UCSD-AML1 (cell line): Measurements from ENCODE around the gene TMEM258.
A peak's percentile ranks its signal among the peaks of the same experiment; 100 is the strongest.

Experiments used
- DNase-seq: peaks from one replicate; lab custom pipeline; 2025; ENCODE audit not compliant: unreplicated experiment; lab: John Stamatoyannopoulos, UW

The TMEM258 gene

DNA sequence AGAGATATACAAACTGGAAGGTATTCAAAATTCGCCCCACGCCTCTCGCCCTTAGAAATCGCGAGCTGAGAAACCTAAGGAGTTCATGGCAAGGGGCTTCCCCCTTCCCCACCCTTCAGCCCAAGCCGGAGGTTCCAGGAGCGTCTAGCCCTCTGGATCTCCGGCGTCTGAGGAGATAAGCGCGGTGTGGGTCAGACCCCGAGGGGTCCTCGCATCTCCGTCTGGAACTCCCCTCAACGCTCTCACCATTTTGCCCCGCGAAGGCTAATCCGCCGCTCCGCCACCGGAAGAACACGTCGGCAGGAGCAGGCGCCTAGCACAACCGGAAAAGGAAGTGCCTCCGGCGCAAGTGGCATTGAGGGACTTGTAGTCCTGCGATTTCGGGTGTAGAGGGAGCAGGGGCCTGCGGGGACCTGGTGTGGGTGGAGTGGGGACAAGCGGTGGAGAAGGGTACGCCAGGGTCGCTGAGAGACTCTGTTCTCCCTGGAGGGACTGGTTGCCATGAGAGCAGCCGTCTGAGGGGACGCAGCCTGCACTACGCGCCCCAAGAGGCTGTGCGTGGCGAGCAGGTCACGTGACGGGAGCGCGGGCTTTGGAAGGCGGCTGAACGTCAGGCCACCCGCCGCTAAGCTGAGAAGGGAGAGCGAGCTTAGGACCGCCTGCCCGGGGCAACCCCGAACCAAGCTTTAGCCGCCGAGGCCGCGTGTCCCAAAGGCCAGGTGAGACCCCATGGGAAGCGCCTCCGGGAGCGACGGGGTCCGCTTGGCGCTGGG lies at the start of gene TMEM258, which contains the start of gene FEN1:
Gene TMEM258 (minus strand): TSS at position 290 of the 773 bp plus-strand sequence. CDS start 41 bp downstream, at position 249.
Gene FEN1 (plus strand): TSS at position 602 of the 773 bp plus-strand sequence. CDS start 2,451 bp downstream, outside the sequence.
- DNase-seq = peak; percentile 94

DNA sequence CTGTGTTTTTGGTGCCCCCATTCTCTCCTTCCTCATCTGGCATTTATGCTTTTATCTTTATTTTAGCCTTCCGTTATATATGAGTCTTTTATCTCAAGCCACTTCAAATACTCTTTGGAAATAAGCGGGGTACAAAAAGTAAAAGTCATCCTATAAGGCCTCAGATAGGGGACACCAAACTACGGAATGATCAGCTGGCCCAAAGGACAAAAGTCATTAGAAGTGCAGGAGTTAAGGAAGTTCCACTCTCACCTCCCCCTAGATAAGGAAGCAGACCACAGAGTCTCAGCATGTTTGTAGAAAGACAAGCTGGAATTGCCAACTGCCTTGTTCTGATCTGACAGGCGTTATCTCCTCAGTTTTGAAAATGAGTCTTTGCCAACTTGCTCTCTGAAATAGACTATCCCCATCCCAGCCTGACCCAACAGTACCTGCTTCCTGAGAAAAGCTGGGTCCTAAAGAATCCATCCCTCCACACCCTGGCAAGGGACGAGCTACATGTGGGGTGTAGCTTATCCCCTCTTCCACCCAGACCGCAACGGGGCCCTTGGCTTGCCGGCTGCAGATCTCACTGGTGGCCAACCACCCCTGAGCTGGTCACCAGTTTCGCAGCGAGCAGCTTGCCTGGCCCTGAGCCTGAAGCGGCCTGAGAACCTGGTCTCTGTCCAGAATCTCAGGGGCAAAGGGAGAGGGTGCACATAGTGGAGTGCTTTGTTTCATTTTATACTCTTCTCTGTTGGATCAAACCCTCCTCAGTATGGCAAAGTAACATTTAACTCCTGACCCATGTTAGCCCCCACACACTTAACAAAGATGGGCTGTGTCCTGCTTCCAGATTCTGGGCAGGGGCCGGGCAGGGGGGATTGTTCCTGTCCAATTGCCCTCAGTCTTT lies 49.5 kb upstream of the TMEM258 start:
- no peak for DNase-seq

DNA sequence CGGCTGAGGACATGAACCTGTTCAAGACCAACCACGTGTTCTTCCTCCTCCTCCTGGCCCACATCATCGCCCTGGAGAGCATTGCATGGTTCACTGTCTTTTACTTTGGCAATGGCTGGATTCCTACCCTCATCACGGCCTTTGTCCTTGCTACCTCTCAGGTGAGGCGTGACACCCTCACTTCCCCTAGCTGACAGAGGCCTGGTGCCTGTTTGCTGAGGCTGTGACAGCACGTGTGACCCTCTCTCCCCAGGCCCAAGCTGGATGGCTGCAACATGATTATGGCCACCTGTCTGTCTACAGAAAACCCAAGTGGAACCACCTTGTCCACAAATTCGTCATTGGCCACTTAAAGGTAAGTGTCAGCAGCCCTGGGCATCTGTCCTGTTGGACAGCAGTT lies 48.0 kb upstream of the TMEM258 start:
- DNase-seq = no peak

DNA sequence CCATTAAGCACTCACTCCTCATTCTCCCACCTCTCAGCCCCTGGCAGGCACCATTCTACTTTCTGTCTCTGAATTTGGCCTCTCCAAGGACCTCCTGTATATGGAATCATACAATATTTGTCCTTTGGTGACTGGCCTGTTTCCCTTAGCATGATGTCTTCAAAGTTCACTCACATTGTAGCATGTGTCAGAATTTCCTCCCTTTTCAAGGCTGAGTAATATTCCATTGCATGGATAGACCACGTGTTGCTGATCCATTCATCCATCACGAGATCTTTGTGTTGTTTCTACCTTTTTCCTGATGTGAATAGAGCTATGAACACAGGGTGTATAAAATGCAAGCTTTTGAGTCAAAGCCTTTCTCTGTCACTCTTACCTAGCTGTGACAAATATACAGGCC lies 47.3 kb upstream of the TMEM258 start:
- DNase-seq = no peak

DNA sequence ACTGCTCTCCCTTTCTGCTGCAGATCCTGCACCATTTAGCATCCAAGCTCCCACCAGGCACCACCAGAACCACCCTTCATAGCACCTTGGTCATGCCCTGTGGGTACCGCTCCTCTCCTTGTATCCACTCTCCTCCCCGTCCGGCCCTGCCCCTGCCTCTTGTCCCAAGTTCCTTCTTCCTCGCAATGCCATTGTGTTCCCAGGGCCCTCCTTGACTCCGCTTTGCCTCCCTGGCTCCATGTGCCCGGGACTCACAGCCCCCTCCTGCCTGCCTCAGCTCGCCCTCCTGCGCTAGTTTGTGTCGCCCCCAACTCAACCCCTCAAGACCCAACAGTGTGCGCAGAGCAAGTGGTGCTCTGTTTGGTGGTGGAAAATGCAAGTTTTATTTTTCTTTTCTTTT lies 46.5 kb upstream of the TMEM258 start:
- DNase-seq = no peak

DNA sequence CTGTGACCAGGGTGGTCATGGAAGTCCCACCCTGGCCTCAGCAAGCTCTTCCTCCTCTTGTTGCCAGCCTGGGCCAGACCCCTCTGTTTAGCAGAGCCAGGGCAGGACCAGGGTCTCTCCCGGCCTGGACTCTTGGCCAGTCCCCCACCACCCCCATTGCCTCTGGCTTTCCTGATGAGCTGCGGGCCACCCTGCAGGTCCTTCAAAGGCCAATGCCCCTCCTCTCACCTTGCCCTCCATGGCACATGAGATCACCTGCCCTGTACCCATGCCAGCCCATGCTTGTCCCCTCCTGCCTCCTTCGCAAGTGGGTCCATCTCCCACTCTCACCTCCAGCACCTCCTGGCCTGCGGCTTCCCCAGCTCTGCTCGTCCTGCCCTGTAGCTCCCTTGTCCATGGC lies 46.1 kb upstream of the TMEM258 start:
- DNase-seq = no peak

DNA sequence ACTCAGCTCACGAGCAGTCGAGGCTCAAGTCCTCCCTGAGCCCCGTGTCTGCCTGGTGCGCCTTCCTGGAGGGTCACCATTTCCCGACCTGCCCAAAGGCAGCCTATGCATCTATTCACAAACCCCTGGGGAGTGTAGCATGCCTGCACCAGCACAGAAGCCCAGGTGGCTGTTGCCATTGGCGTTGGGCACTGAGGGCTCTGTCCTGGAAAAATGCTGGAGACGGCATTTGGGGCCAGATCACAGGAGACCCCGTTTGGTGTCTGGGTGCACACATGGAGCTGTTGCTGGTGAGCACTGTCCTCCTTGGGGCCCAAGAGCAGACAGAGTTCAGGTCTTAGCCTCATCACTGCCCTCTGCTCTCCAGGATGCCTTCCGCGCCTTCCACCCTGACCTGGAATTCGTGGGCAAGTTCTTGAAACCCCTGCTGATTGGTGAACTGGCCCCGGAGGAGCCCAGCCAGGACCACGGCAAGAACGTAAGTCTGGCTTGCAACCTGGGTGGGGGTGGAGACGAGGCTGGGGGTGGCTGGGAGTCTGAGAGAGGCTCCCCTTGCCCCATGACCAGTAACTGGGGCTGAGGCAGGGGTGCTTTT lies 45.1 kb upstream of the TMEM258 start:
- DNase-seq = no peak

DNA sequence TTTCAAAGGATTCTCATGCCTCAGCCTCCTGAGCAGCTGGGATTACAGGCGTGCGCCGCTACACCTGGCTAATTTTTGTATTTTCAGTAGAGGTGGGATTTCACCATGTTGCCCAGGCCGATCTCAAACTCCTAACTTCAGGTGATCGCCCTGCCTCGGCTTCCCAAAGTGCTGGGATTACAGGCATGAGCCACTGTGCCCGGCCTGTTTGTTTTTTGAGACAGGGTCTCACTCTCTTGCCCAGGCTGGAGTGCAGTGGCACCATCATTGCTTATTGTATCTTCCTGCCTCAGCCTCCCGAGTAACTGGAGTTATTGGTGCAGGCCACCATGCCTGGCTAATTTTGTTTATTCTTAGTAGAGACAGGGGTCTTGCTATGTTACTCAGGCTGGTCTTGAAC lies 43.8 kb upstream of the TMEM258 start:
- DNase-seq = no peak

DNA sequence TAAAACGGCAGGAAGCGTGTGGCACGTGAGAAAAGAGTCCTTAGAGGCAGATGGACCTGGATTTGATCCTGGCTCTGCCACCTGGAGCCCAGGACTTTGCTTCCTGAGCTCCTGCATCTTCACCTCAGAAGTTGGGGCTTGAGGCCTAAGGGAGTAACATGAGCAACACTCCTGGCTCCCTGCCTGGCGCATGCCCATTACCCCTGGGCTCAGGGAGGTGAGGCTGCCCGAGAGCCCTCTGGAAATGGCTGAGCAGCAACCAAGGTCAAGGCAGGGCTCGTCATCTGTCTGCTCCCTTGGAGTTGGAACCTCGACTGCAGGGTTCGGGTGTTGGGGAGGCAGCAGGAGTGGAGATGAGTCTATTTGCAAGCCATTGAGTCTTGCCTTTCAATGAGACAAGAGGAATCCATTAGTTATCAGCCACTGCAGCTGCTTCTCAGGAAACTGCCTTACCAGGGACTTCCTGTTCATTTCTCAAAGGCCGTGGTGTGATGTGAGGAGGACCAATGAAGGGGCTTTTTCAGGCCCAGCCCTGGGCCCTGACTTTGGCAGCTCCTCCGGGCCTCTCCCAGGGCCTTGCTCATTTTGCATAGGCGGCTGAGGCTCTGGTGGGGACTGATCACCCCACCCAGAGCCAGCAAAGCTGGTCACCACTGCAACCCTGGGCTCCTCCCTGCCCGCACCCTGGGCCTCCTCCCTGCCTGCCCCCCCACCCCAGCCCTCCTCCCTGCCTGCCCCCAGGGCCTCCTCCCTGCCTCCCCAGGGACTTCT lies 42.1 kb upstream of the TMEM258 start:
- peak; percentile 90 for DNase-seq

DNA sequence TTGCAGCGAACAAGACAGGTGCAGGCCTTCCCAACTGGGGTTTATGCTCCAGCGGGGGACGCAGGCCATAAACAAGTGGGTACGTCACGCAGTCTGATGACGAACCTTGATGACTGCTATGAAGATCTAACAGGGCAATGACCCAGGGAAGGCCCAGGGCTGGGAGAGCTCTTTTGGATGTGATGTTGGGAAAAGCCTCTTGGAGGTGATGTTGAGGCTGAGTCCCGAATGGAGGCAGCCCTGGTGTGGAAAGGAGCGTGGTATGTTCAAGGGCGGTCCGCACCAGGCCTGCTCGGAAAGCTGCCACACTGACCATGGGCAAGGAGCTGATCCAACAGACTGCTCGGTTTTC lies 41.5 kb upstream of the TMEM258 start:
- DNase-seq = no peak

DNA sequence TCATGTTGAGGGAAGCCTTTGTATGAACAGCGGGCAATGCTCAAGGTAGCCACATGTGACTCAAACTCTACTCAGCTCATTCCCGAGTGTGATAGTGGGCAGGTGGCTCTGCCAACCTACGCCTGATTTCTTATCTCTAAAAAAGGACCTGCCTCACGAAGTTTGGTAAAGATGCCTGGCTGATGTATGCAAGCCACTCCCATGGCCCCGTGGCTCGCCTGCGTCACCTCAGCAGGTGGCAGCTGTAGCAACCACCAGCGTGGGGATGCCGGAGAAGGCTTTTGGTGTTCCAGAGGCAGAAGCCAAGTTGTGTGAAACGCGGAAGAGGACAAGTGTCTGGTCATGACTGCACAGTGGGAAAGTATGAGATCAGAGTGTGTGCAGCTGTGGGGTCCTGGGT lies 41.1 kb upstream of the TMEM258 start:
- DNase-seq = no peak

DNA sequence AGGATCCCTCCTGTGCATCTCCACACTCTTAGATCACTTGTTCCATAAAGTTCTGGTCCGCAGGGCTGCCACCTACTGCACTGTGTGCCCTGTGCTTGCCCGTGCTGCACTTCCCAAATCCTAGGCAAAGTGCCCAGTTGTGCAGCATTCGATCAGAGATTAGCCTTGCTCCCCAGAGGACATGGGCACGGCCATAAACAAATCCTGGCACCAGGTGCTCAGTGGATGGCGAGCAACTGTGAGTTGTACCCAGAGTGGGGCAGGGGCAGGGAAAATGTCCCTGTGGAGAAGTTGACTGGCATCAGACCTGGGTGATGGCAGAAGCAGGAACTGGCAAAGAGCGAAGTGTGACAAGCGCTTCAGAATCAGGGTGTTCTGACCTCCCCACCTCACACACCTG lies 40.4 kb upstream of the TMEM258 start:
- no peak for DNase-seq

DNA sequence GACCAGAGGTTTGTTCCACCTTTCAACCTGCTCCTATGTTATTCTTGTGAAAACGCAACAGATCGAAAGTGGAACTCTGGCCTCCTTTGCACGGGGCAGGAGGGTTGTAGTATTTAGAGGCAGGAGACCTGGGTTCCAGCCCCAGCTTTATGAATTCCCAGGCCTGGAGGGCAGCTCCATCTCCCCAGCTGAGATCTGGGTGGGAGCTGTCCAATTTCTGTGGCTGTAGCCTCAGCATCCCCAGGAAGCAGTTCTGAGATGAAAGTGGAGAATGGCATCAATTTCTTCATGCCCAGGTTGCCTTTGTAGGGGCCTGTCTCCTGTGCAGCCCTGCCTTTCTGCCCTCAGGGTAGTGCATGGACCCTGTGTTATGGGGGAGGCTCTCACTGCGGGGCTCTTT lies 39.8 kb upstream of the TMEM258 start:
- no peak for DNase-seq

DNA sequence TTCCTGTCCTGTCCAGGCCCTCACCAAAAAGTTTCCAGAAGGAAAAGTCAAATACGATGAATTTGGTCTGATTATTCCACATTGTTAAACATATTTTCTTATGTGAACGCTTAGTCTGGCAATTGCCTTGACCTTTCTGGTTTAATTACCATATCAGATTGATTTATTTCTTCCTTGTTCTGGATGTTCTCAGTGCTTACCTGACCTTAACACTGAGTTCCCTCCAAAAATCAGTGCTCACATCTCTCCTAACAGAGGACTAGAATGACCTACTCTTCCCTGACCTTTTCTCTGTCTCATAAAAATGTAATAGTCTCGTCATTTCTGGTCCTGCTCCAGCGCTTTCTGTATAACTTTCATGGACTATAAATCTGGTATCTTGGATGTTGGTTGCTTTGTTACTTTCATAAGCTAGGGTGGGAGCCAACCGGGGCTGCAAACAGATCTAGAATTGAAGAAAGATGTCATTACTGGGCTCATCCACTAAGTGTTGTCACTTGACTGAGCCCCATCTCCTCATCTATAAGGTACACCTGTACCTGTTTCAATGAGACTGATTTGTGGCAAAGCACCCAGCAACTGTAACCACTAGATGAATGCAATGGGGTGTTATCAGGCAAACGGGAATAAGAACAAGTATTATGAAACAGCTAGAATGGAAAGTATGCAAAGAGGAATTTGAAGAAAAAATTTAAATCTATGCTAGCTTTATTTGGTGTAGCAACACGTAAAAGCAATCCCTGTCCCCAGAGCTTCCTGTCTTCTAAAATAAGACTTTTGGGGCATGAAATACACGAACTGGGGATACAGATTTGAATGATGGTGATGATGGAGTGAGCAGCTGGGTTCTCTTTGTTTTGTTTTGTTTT lies 38.1 kb upstream of the TMEM258 start:
- DNase-seq = no peak

DNA sequence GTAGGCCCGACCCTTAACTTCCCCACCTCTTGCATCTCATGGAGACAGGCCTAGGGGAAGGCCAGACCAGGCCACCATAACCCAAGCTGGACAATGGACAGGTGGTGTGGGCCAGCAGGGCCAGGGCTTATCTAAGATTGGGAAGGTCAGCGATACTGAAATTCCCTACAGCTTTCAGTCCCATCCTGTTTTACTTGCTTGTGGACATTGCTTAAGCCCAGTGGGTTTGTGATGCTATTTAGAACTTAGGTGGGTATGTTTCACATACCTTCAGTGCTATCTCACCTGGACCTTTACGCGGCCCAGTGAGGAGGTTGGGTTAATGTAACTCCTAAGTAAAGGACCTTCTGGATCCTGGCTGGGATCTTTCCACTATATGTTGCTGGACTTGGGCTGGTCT lies 37.4 kb upstream of the TMEM258 start:
- DNase-seq = no peak

DNA sequence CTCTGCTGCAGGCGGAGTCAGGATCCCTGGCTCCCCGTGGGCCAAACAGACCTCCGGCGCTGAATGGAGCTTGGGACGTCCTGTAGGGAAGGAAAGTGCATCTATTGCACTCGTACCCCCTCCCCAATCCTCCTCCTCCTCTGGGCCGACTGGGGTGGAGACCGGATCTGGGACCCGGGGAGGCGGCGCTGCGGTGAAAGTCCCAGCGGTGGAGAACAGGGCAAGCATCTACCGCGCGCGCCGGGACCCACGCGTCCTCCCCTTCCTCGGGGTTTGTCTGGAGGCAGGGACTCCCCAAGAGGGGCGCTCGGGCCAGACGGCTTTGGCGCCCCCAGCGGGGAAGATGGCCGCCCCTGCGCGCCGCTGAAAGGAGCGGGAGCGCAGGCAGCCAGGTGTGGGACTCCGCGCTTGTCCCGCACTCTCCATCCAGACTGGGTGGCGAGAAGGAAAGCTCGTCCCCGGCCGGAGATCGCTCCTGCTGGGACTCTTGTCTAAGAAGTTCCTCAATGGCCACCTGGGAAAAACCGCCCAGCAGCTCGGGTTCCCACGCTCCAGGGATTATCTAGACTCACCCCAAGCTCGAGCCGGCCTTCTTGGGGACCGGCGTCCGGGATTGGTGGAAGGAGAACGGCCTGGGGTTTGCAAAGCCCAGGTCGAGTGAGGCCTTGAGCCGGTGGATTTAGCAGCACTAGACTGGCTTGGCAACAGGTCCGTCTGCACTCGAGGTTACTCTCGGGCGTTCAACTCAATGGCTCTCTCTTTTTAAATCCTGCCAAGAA lies 36.4 kb upstream of the TMEM258 start:
- DNase-seq = peak; percentile 64

DNA sequence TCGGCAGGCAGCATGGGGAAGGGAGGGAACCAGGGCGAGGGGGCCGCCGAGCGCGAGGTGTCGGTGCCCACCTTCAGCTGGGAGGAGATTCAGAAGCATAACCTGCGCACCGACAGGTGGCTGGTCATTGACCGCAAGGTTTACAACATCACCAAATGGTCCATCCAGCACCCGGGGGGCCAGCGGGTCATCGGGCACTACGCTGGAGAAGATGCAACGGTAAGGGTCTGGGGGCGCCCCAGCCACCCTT lies 35.9 kb upstream of the TMEM258 start:
- no peak for DNase-seq

DNA sequence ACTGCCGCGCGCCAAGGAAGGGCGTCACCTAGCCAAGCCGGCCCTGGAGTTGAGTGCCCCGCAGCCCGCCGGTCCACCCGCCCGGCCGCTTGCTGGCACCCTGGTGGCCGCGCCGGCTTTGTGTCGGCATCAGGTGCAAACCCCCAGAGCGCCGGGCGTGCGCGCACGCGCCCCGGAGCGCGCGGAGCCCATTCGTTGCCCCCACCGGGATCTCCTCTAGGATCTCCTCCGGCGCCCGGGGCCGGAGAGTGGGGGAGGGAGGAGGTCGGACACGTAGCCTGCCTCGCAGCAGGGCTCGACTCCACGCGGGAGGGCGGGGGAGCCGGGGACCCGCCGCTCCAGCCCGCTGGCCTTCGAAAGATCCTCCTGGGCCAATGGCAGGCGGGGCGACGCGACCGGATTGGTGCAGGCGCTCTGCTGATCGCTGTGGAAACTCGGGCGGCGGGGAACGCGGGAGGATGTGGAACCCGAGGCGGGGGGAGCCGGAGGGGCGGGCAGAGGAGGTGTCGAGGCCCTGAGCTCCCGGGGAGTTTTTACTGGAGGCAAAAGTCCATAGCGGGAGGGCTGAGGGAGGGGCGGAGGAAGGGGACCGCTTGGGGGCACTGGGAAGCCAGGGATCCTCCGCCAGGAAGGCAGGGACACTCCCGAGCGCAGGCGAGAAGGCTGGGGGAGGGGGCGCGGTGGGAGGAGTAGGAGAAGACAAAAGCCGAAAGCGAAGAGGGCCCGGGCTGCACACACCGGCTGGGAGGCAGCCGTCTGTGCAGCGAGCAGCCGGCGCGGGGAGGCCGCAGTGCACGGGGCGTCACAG lies 35.4 kb upstream of the TMEM258 start, which contains the start of gene FADS2:
Gene FADS2 (plus strand): TSS at position 730 of the 808 bp plus-strand sequence. CDS start 91 bp downstream, outside the sequence.
- peak; percentile 98 for DNase-seq
